ENCODE measurements around the gene RHOB.

Gene RHOB

DNA sequence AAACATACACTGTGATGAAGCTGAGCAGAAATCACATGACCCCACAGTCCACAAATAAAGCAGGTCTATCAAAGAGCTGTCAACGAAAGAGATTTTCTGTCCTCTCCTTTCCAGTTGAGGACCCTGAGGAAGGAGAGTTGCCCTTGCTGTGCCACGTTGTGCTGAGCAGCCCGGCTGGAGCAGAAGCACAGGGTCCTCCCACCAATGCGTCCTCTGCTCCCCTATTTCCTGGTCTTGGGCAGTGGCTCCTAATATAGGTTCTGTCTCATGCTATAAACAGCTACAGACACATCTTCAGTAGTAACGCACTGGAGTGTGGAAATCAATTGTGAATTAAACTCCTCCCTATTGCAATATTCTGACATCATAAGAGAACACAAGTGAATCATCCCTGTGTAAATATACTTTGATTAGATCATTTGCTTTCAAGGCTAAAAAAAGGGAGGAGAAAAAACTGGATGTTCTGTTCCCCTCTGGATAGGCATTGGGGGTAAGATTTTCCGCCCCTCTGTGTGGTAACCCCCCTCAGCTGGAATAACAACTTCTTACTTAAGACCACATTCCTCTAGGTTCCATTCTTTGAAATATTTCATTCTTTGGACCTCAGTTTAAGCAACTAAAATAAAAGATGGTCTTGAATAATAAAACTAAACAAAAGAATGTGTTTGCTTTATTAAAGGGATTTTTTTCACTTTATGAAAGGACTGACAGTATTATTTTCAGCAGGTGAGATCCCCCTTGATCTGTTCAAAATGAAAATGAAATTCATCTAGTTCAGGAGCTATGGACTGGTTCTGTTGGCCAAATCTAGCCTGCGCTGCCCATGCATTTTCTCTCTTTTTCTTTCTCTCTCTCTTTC, 8.3 kb upstream of the RHOB start:
- DNase-seq = peak; percentile 8

DNA sequence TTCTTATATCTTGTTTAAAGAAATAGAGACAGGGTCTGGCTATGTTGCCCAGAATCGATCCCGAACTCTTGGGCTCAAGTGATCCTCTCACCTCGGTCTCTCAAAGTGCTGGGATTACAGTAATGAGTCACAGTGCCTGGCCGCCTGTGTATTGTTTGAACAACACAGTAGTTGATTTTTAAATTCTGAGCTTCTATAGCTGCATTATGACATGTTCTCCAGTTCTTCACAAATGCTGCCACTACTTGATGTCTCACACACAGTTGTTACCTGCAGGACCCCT, 7.7 kb upstream of the RHOB start:
- DNase-seq = no peak

DNA sequence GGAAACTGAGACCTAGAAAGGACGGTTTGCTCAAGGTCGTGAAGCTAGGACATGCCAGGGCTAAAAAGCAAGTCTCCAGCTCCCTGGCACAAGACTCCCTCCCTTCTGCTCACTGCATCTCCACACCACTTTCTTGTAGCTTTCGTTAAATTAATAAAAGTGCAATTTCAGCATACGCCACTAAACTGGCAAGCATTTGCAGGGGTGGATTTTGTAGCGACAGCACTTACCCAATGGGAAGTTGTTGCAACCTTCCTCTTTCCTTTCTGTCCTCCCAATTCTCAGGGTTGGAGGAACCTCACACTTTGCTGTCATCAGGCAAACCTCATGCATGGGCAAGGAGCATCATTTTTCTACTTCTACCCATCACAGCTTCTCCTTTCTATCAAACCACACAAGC, 7.4 kb upstream of the RHOB start:
- no peak for DNase-seq

DNA sequence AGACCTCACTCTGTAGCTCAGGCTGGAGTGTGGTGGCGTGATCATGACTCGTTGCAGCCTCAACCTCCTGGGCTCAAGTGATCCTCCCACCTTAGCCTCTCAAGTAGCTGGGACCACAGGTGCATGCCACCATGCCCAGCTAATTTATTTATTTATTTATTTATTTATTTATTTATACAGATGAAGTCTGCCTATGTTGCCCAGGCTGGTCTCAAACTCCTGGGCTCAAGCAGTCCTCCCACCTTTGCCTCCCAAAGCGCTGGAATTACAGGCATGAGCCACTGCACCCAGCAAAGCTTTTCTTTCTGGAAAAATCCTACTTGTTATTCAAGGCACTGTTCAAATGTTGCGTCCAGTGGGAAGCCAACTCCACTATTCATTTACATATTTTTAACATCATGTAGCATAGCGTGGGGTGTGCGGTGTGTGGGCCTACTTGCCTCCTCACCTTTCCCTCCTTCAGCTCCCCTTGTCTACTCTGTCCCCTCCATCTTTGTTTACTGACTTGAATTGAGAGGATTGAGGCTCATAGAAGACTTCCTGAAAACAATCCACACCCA, 6.8 kb upstream of the RHOB start:
- DNase-seq = no peak

DNA sequence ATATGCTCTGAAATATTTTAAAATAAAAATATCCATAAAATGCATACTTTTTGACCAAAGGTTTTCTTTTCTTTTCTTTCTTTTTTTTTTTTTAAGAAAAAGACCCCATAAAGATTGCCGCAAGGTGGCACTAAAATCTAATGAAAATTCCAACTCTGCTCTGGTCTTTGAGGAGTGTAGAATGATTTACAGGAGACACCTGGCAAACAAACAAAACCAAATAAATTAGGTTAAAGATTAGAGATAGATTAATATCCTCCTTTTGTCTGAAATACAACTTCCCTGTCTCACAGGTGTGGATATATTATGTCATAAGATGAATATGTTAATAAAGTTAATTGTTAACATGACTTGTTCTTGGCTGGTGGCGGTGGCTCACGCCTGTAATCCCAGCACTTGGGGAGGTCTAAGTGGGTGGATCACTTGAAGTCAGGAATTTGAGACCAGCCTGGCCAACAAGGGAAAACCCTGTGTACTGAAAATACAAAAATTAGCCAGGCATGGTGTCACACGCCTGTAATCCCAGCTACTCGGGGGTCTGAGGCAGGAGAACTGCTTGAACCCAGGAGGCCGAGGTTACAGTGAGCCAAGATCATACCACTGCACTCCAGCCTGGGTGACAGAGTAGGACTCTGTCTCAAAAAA, 3.5 kb upstream of the RHOB start:
- peak; percentile 43 for DNase-seq

DNA sequence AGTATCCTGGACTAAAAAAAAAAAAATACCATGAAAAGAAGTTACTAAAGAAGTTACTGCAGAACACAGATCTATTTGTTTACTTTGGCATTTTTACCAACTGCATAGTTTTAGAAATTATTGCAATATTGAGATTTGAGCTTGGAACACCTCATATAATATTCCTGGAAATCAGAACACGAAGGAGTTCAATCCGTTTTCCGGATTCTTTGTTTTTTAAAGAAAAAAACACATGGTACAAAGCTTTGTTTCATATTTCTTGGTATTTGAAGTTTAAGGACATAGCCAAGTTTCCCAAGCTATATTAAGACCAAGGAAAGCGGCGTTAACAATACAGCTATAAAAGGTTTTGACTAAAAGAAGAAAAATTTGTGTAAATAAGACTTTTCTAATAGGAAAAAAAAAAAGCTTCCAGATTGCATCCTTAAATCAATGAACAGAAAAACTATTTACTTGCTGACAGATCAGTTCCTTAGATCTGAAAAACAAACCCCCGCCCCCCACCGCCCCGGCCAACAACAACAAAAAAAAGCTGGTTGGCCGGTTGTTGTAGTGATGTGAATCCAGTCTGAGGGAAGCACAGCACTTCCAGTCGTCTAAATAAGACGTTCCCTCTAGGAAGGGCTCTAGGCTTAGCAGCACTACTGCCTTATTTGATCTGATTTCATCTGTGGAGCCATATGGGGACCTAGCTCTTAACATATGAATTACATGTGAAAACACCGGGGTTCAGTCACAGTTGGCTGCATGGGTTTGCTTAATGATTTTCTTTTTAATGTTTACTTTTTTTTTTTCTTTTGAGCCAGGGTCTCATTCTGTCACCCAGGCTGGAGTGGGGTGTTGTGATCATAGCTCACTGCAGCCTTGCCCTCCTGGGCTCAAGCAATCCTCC, 2.5 kb upstream of the RHOB start:
- no peak for DNase-seq

DNA sequence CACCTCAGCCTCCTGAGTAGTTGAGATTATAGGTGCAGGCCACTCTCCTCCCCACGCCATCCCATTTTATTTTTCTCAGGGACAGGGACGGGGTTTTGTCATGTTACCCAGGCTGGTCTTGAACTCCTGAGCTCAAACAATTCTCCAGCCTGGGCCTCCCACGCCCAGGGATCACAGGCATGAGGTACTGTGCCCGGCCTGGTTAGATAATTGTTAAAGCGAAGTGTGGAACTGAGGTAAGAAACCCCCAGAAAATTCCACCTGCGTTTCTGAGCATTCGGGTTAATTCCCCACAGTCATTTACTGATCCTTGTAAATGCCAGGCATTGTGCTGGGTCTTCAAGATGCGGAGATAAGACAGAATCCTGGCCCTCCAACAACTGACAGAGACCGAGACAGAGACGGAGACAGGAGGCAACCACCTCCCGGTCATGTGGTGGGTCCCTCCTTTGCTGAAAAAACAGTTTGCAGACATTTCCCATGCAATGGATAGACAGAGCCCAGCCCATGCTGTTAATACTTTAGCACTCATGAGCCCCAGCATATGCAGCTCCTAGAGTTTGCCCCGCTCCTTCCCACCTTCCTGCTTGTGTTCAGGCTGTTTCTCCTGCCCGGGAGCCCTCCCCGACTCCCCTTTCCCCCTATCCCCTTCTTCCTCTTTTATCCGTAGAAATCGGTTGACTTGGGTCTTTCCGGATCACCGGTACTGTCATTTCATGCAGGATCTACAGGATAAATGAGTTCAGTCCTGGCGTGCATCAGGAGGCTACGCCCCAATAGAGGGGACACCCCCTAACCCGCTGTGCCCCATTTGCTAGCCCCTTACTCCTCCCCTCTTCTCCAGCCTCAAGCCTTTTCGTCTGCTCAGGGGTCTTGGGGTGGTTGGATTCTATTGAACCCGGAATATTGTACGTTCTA, 1.6 kb upstream of the RHOB start:
- DNase-seq = no peak

DNA sequence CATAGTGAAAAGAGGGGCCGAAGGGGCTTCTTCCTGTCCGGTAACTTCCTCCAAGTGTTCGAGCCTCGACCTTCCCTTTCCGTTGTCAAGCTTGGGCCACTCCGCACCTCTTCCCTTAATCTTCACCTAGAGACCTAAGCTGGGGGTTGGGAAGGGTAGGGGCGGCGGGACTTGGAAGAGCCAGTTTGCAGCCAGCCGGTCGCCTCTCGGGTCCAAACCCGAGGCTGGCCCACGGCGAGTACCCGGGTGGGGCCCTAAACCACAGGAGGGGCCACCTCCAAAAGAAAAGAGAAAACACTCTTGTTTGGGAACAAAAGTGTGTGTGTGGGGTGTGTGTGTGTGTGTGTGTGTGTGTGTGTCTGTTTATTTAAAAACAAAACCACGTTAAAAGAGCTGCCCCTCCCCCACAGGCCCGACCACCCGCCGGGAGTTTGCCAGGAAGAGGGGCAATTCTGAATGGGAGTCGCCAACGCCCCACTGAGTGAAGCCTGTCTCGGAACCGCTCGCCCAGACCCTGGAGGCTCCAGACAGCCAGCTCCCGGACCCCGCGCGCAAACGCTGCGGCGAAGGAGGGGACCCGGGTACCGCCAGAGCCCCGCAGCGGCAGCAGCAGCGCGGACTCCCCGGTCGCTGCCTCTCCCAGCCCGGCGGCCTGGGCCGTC, 488 bp upstream of the RHOB start:
- DNase-seq = no peak

DNA sequence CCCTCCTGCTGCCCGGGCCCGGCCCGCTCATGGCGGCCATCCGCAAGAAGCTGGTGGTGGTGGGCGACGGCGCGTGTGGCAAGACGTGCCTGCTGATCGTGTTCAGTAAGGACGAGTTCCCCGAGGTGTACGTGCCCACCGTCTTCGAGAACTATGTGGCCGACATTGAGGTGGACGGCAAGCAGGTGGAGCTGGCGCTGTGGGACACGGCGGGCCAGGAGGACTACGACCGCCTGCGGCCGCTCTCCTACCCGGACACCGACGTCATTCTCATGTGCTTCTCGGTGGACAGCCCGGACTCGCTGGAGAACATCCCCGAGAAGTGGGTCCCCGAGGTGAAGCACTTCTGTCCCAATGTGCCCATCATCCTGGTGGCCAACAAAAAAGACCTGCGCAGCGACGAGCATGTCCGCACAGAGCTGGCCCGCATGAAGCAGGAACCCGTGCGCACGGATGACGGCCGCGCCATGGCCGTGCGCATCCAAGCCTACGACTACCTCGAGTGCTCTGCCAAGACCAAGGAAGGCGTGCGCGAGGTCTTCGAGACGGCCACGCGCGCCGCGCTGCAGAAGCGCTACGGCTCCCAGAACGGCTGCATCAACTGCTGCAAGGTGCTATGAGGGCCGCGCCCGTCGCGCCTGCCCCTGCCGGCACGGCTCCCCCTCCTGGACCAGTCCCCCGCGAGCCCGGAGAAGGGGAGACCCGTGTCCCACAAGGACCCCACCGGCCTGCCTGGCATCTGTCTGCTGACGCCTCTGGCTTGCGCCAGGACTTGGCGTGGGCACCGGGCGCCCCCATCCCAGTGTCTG, 767 bp downstream of the RHOB start:
- DNase-seq = peak; percentile 48

DNA sequence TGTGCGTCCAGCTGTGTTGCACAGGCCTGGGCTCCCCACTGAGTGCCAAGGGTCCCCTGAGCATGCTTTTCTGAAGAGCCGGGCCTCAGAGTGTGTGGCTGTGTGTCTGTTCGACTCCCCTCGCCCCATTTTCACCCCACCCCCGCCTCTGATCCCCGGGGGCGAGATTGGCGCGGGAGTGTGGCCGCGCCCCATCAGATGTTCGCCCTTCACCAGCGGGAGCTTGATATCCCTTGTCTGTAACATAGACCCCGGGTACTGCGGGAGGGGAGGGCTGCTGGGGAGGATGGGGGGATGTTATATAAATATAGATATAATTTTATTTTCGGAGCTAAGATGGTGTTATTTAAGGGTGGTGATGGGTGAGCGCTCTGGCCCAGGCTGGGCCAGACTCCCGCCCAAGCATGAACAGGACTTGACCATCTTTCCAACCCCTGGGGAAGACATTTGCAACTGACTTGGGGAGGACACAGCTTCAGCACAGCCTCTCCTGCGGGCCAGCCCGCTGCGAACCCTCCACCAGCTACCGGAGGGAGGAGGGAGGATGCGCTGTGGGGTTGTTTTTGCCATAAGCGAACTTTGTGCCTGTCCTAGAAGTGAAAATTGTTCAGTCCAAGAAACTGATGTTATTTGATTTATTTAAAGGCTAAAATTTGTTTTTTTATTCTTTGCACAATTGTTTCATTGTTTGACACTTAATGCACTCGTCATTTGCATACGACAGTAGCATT, 1.5 kb downstream of the RHOB start:
- DNase-seq = no peak

DNA sequence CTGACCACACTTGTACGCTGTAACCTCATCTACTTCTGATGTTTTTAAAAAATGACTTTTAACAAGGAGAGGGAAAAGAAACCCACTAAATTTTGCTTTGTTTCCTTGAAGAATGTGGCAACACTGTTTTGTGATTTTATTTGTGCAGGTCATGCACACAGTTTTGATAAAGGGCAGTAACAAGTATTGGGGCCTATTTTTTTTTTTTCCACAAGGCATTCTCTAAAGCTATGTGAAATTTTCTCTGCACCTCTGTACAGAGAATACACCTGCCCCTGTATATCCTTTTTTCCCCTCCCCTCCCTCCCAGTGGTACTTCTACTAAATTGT, 2.1 kb downstream of the RHOB start:
- DNase-seq = no peak

DNA sequence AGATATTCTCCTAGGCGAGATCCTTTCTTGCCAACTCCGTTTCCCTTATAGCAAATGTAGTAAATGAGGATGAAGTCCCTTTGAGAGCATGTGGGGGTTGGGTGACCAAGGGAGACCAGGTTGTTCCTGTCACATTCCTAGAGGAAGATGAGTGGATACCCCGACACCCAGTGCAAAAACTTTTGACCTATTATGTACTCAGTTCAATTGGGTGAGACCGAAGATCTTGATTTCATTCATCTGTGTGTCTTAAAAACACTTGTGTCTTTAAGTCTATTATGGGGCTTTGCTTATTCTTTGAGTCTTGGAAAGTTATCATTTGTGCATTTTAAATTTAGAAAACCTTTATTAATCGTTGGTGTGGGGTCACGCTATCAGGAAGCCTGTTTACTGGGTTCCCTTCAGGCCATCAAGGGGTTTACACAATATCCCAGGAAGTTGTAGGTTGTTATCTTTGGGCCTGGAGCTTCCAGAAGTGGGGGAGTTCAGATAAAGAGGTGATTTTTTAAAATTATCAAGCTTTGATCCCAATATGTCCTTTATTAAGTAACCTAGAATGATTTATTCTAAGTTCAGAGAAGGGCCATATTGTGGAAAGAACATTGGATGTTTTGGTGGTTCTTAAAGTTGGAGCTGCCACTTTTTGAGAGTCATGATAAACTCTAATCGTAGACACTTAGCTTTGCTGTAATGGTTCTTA, 2.8 kb downstream of the RHOB start:
- no peak for DNase-seq

DNA sequence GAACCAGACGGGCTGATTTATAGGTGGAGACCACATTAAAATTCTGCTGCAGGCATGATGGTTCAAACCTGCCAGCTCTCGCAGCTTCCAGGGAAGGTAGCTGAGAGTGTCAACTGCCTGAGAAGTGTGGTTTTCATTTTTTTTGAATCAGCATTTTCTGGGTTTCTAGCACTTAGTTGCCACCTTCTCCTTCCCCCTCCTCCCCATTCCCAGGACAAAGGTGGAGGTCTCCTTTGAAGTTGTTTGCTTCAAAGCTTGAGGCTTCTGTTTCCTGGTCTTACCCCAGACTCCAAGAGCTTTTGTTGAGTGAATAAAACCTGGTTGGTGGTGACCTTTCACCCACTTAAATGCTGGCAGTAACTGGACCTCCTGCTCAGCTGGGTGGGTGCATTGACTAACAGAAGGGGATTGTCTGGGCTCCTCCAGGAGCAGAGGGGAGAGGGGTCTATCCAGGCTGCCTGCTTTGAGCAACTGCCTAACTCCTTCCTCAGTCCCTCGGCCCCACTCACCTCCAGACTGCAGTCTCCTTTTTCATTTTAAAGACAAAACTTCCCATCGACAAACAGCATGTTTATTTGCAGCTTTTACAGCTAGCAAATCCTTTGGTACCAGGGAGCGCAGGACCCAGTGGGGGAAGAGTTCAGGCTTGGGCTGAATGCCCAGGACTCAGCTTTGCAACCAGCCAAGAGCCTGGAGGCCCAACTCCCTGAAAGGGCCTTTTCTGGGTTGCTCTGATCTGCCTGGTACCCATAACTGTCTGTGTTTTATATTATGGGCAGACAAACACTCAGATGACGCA, 3.5 kb downstream of the RHOB start:
- no peak for DNase-seq

DNA sequence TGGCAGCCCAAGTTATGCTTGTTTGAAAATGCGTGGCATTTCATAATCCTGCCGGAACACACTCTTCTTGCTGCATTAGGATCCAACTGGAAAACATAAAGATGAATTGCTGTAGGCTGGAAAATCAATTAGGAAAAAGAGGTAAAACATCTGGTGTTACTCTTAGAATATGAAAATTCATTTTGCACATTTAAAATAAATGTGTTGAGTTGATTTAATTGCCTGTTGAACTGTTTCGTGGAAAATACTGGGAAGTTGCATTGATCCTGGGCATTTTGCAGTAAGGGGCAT, 4.1 kb downstream of the RHOB start:
- no peak for DNase-seq

DNA sequence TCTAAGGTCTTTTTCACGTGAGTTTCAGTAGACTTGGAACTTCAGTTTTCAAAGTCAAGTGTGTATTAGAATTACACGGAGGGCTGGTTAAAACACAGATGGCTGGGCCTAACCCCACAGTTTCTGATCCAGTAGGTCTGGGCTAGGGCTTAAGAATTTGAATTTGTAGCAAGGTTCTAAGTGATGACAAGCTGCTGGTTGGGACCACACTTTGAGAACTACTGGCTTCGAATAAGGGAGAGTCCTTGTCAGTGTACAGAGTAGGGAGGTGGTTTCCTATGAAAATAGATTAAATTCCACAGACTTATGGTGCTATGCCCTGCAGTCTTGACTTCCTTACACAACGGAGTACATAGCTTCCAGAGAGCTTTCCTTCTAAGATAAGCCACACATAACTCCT, 4.5 kb downstream of the RHOB start:
- DNase-seq = no peak

DNA sequence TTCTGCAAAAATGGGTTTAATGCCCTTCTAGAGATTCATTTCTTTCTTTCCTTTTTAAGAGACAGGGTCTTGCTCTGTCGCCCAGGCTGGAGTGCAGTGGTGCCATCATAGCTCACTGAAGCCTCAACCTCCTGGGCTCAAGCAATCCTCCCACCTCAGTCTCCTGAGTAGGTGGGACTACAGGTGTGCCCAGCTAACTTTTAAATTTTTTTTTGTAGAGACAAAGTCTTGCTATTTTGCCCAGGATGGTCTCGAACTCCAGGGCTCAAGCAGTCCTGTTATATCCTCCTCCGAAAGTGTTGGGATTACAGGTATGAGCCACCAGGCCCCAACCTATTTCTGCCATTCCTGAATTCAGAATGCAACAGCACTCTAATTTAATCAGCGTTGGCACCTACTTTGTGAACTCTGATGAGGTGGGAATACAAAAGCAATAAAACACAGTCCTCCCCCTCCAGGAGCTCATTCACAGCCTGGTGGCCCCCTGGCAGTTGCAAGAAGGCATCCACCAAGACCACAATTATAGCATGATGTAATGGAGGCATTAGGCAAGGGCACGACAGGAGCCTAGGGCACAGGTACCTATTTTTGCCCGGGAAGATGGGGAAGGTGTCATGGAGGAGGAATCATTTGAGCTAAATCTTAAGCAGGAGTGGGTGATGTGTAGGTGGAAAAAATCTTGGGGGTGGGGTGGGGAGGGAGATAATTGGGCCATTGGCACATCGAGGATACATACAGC, 5.1 kb downstream of the RHOB start:
- DNase-seq = no peak

DNA sequence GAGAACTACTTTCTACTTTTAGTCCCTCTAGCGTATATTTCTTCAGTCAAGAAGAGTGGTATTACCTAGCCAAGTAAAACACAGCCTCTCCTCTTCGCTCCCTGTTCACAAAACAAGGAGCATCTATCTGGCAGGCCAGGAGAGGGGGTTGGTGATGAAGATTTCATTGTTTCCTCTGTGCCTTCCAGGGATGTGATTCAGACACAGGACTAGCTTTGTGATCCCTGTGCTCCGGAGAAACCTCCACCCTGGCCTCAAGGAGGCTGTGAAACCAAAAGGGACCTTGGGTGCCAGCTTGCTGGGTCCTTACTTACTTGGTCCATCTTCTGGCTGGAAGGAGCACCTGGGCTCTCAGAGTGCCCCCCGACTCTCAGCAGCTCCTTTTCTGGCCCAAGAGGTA, 5.7 kb downstream of the RHOB start:
- no peak for DNase-seq

DNA sequence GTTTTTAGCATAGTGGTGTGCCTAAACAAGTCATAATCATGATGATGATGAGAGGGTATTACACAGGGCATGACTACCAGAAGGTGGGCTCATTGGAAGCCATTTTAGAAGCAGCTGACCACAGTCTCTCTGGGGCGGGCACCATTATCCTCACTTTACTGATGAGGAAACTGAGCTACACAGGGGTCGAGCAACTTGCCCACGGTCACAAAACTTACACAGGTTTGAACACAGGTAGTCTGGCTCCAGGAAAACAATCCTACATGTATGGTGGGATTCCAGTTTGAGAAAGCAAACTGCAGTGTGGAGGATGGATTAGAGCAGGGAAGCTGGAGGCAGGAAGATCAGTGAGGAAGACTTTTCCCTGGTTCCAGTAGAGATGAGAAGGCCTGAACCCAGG, 6.2 kb downstream of the RHOB start:
- no peak for DNase-seq
